Measurements from ENCODE around the gene SMKR1.

- TF ChIP-seq POLR2A (IDR thresholded peaks at IDR 0.05; ENCODE audit: low read depth, low read length) (no peak), POLR2AphosphoS5 (IDR thresholded peaks at IDR 0.05; ENCODE audit: low read depth, low read length) (no peak), PAX5 (IDR thresholded peaks at IDR 0.05; ENCODE audit: insufficient read depth, low read length, severe bottlenecking) (no peak), TAF1 (IDR thresholded peaks at IDR 0.05; ENCODE audit: low read depth, low read length) (no peak), POU2F2 (IDR thresholded peaks at IDR 0.05; ENCODE audit: low read depth, low read length) (no peak)
Measured at GRCh38 chr7:129532375-129532774, 30.0 kb downstream of the SMKR1 start.

All from GM12891 (cell line).